OCI-LY1 (cell line): Measurements from ENCODE around the gene NYAP1.
"Not testable (repeated sequence)": the region's sequence is repeated elsewhere in the genome, so short reads cannot be mapped to it uniquely, and the experiment has no call there.

Experiments used
- H2AFZ ChIP-seq: fragments of 200-600 bp; sonication (generic), shearing (Covaris generic); 2 replicates; pipeline ENCODE4 v1.6.0; 2014; ENCODE audit warnings: antibody characterized with exemption, mild to moderate bottlenecking, low read length
- H3F3A ChIP-seq: fragments of 200-600 bp; sonication (generic), shearing (Covaris generic); 2 replicates; pipeline ENCODE4 v1.6.0; 2014; ENCODE audit warnings: mild to moderate bottlenecking, antibody characterized with exemption, low read length, moderate library complexity; ENCODE audit not compliant: insufficient read depth
- H3K27ac ChIP-seq: fragments of 200-600 bp; sonication (generic); 2 replicates; pipeline ENCODE4 v1.5.1; 2014; ENCODE audit warnings: low read length, mixed run types, mild to moderate bottlenecking, low read depth; ENCODE audit not compliant: poor library complexity, severe bottlenecking
- H3K27me3 ChIP-seq: fragments of 200-600 bp; sonication (generic); 2 replicates; pipeline ENCODE4 v1.6.0; 2014; ENCODE audit warnings: antibody characterized with exemption, mild to moderate bottlenecking, low read length, moderate library complexity; ENCODE audit not compliant: insufficient read depth
- H3K36me3 ChIP-seq: fragments of 200-600 bp; sonication (generic); 2 replicates; pipeline ENCODE4 v1.6.1; 2014; ENCODE audit warnings: mild to moderate bottlenecking, antibody characterized with exemption, low read length, moderate library complexity, mixed read lengths; ENCODE audit not compliant: insufficient read depth
- H3K4me1 ChIP-seq: fragments of 200-600 bp; sonication (generic); 2 replicates; pipeline ENCODE4 v1.5.1; 2014; ENCODE audit warnings: mild to moderate bottlenecking, low read length, moderate library complexity; ENCODE audit not compliant: insufficient read depth, severe bottlenecking
- H3K4me2 ChIP-seq: fragments of 200-600 bp; sonication (generic), shearing (Covaris generic); 2 replicates; pipeline ENCODE4 v1.6.1; 2014; ENCODE audit warnings: low read length
- H3K4me3 ChIP-seq: fragments of 200-600 bp; sonication (generic); 2 replicates; pipeline ENCODE4 v1.5.1; 2014; ENCODE audit warnings: low read length, low read depth, mild to moderate bottlenecking, mixed read lengths; ENCODE audit not compliant: poor library complexity, severe bottlenecking
- H3K79me2 ChIP-seq: fragments of 200-600 bp; shearing (Covaris generic); 2 replicates; pipeline ENCODE4 v1.6.1; 2016; ENCODE audit warnings: mixed run types, low read length, mixed read lengths; ENCODE audit not compliant: insufficient read depth
- H3K9ac ChIP-seq: fragments of 200-600 bp; sonication (generic), shearing (Covaris generic); 2 replicates; pipeline ENCODE4 v1.6.1; 2014; ENCODE audit warnings: mild to moderate bottlenecking, low read length, mixed read lengths
- H3K9me2 ChIP-seq: fragments of 200-600 bp; sonication (generic), shearing (Covaris generic); 2 replicates; pipeline ENCODE4 v1.6.1; 2014; ENCODE audit warnings: low read depth, mild to moderate bottlenecking, low read length, mixed read lengths
- H3K9me3 ChIP-seq: fragments of 200-600 bp; shearing (Covaris generic); 2 replicates; pipeline ENCODE4 v1.6.1; 2014; ENCODE audit warnings: low read length, mixed read lengths
- H4K20me1 ChIP-seq: fragments of 200-600 bp; sonication (generic), shearing (Covaris generic); 2 replicates; pipeline ENCODE4 v1.6.0; 2016; ENCODE audit warnings: mild to moderate bottlenecking, low read length; ENCODE audit not compliant: insufficient read depth
- EZH2 ChIP-seq: fragments of 200-600 bp; sonication (generic), shearing (Covaris generic); IDR thresholded peaks from 2 replicates; pipeline ENCODE4 v1.8.0; 2017; ENCODE audit warnings: borderline replicate concordance, mixed run types, mild to moderate bottlenecking, antibody characterized with exemption, low read length, moderate library complexity, mixed read lengths
- TF ChIP-seq, protein P1 (sequence below): fragments of 200-600 bp; sonication (generic), shearing (Covaris generic); IDR thresholded peaks from 2 replicates; pipeline ENCODE4 v1.5.1; 2017; ENCODE audit warnings: mild to moderate bottlenecking, antibody characterized with exemption, low read length, moderate library complexity, mixed read lengths

Gene NYAP1

DNA sequence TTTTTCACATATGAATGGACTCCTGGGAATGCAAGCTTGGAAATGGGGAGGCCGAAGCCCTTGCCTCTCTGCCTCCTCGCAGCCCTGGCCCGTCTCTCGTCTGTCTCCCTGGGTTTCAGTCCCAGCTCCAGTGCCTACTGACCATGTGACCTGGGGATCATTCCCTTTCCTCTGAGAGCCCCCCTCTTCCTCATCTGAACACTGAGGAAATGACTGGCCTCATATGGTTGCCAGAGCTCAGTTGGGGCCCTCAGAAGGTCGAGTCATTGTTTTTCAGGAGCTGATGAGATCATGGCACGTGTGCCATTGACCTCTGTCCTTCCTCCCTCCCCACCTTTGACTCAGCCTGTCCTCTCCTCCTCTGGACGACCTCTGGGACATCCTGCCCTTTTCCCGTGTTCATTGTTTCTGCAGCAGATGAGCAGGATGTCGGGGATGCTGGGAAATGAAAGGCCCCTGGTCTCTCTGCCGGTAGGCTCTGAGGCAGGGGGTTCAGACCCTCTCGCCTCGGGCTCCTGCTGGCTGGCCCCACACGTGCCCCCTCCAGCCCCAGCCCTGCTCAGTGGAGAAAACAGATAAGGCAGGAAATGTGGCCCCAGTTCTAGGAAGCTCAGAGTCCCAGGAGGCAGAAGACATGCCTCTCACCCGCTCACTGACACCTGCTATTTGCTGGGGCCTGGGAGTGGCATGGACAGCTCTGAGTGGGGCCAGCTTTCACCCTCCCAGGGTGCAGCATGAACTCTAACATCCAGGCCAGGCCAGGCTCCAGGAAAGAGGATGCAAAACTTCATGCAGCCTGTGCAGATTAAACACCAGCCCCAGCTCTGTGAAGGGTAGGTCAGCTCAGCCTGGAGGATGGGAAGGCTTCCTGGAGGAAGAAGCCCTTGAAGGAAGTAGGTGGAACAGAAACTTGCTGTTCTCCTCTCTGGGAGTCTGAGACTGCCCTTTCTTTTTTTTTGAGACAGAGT, 39.1 kb upstream of the NYAP1 start:
- H3K4me3 ChIP-seq, result no peak overlapping the region
- no peak for TF ChIP-seq EZH2
- TF ChIP-seq, protein P1, sequence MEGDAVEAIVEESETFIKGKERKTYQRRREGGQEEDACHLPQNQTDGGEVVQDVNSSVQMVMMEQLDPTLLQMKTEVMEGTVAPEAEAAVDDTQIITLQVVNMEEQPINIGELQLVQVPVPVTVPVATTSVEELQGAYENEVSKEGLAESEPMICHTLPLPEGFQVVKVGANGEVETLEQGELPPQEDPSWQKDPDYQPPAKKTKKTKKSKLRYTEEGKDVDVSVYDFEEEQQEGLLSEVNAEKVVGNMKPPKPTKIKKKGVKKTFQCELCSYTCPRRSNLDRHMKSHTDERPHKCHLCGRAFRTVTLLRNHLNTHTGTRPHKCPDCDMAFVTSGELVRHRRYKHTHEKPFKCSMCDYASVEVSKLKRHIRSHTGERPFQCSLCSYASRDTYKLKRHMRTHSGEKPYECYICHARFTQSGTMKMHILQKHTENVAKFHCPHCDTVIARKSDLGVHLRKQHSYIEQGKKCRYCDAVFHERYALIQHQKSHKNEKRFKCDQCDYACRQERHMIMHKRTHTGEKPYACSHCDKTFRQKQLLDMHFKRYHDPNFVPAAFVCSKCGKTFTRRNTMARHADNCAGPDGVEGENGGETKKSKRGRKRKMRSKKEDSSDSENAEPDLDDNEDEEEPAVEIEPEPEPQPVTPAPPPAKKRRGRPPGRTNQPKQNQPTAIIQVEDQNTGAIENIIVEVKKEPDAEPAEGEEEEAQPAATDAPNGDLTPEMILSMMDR, result no peak
- no peaks in the 10 kb centered on the region for H3K9me3 ChIP-seq
- H2AFZ ChIP-seq, result no peak overlapping the region
- peaks cover under 1% of the 10 kb centered on the region for H3K4me1 ChIP-seq
- H3K9me2 ChIP-seq, result no peaks in the 10 kb centered on the region
- H3F3A ChIP-seq, result no peaks in the 10 kb centered on the region
- no peaks in the 10 kb centered on the region for H3K79me2 ChIP-seq
- H3K9ac ChIP-seq, result no peak overlapping the region
- no peak overlapping the region for H3K4me2 ChIP-seq
- H4K20me1 ChIP-seq, result no peaks in the 10 kb centered on the region
- no peak overlapping the region for H3K27ac ChIP-seq
- no peaks in the 10 kb centered on the region for H3K27me3 ChIP-seq
- H3K36me3 ChIP-seq, result no peaks in the 10 kb centered on the region

DNA sequence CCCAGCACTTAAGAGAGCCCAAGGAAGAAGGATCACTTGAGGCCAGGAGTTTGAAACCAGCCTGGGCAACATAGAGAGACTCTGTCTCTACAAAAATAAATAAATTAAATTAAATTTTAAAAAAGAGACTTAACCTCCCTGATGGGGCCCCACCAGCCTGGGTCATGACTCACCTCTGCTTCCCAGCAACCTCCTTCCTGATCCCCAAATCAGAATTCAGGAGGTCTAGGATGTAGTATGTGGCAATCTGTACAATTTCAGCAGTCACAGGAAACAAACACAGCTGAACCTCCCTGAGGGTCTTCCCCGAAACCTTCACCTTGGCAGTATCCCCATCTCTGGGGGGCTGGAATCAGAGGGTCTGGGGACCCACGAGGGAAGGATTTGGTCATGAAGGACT, 37.7 kb upstream of the NYAP1 start:
- no peaks in the 10 kb centered on the region for H4K20me1 ChIP-seq
- no peak overlapping the region for H2AFZ ChIP-seq
- no peak overlapping the region for H3K4me2 ChIP-seq
- TF ChIP-seq EZH2, result no peak
- TF ChIP-seq, protein P1, result no peak
- no peak overlapping the region for H3K9ac ChIP-seq
- H3K79me2 ChIP-seq, result no peaks in the 10 kb centered on the region
- no peaks in the 10 kb centered on the region for H3K9me3 ChIP-seq
- H3K27me3 ChIP-seq, result no peaks in the 10 kb centered on the region
- H3K4me3 ChIP-seq, result no peak overlapping the region
- no peaks in the 10 kb centered on the region for H3K9me2 ChIP-seq
- no peak overlapping the region for H3K27ac ChIP-seq
- H3K36me3 ChIP-seq, result no peaks in the 10 kb centered on the region
- H3F3A ChIP-seq, result no peaks in the 10 kb centered on the region
- peaks cover 12% of the 10 kb centered on the region for H3K4me1 ChIP-seq

DNA sequence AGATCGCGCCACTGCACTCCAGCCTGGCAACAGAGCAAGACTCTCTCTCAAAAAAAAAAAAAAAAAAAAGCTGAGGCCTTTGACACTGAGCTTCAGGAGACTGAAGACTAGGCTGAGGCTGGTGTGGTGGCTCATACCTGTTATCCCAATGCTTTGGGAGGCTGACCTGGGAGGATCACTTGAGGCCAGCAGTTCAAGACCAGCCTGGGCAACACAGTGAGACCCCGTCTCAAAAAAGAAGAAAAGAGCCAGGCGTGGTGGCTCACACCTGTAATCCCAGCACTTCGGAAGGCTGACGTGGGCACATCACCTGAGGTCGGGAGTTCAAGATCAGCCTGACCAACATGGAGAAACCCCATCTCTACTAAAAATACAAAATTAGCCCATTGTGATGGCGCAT, 36.4 kb upstream of the NYAP1 start:
- not testable (repeated sequence) for H3K36me3 ChIP-seq, H4K20me1 ChIP-seq, H3K4me2 ChIP-seq, H3K79me2 ChIP-seq, H3F3A ChIP-seq, H3K9ac ChIP-seq, H3K27ac ChIP-seq, H3K27me3 ChIP-seq, H3K4me3 ChIP-seq, H3K9me3 ChIP-seq, H3K9me2 ChIP-seq, H2AFZ ChIP-seq
- peaks cover 12% of the 10 kb centered on the region for H3K4me1 ChIP-seq
